SK-N-SH treated with all-trans-retinoic acid at 6 μM for 48 hours (cell line): ENCODE data around the gene WDR37.

Experiments
- ATAC-seq: fragments of 200-7000 bp; cut with Tn5 transposase; 3 replicates; pipeline ENCODE4 v1.9.1; 2020; ENCODE audit warnings: mild to moderate bottlenecking, moderate library complexity
- BACH2 ChIP-seq: fragments of 250-450 bp; sonication (Bioruptor Pico); IDR thresholded peaks from 2 replicates; pipeline ENCODE4 v1.9.0; 2021; ENCODE audit warnings: mild to moderate bottlenecking, borderline replicate concordance
- CSDC2 ChIP-seq: fragments of 250-450 bp; sonication (Bioruptor Pico); IDR thresholded peaks from 2 replicates; pipeline ENCODE4 v1.5.0; 2020; ENCODE audit warnings: mild to moderate bottlenecking, moderate library complexity
- ESRRG ChIP-seq: fragments of 250-450 bp; sonication (Bioruptor Pico); IDR thresholded peaks from 2 replicates; pipeline ENCODE4 v1.6.1; 2021; ENCODE audit warnings: mild to moderate bottlenecking
- GLIS3 ChIP-seq: fragments of 250-450 bp; sonication (Bioruptor Pico); IDR thresholded peaks from 2 replicates; pipeline ENCODE4 v1.5.0; 2020; ENCODE audit warnings: mild to moderate bottlenecking, moderate library complexity
- ISL1 ChIP-seq: fragments of 250-450 bp; sonication (Bioruptor Pico); IDR thresholded peaks from 2 replicates; pipeline ENCODE4 v2.1.2; 2022; ENCODE audit warnings: mild to moderate bottlenecking, moderate library complexity
- OSR1 ChIP-seq: fragments of 250-450 bp; sonication (Bioruptor Pico); IDR thresholded peaks from 2 replicates; pipeline ENCODE4 v1.8.0; 2022; ENCODE audit warnings: moderate library complexity, mild to moderate bottlenecking, inconsistent platforms
- PATZ1 ChIP-seq: fragments of 250-450 bp; sonication (Bioruptor Pico); IDR thresholded peaks from 2 replicates; pipeline ENCODE4 v1.8.0; 2020; ENCODE audit warnings: mild to moderate bottlenecking, moderate library complexity, borderline replicate concordance
- PPARA ChIP-seq: fragments of 250-450 bp; sonication (Bioruptor Pico); IDR thresholded peaks from 2 replicates; pipeline ENCODE4 v1.5.0; 2020; ENCODE audit warnings: mild to moderate bottlenecking, borderline replicate concordance
- RARB ChIP-seq: fragments of 250-450 bp; sonication (Bioruptor Pico); IDR thresholded peaks from 2 replicates; pipeline ENCODE4 v1.8.0; 2021; ENCODE audit warnings: mild to moderate bottlenecking, moderate library complexity
- SNAI2 ChIP-seq: fragments of 250-450 bp; sonication (Bioruptor Pico); IDR thresholded peaks from 2 replicates; pipeline ENCODE4 v1.5.0; 2020; ENCODE audit warnings: mild to moderate bottlenecking, moderate library complexity
- TOX ChIP-seq: fragments of 250-450 bp; sonication (Bioruptor Pico); IDR thresholded peaks from 2 replicates; pipeline ENCODE4 v1.8.0; 2021; ENCODE audit warnings: mild to moderate bottlenecking, moderate library complexity, borderline replicate concordance
- ZFP3 ChIP-seq: fragments of 250-450 bp; sonication (Bioruptor Pico); IDR thresholded peaks from 2 replicates; pipeline ENCODE4 v1.5.0; 2020; ENCODE audit warnings: mild to moderate bottlenecking, moderate library complexity
- ZNF70 ChIP-seq: fragments of 450-650 bp; formaldehyde crosslinking; IDR thresholded peaks from 2 replicates; pipeline ENCODE4 v1.5.0; 2020; ENCODE audit warnings: mild to moderate bottlenecking, moderate library complexity
- ZNF8 ChIP-seq: fragments of 450-650 bp; formaldehyde crosslinking; IDR thresholded peaks from 2 replicates; pipeline ENCODE4 v1.5.0; 2020; ENCODE audit warnings: mild to moderate bottlenecking, moderate library complexity
- TF ChIP-seq, protein P1 (sequence below): fragments of 250-450 bp; sonication (Bioruptor Pico); IDR thresholded peaks from 2 replicates; pipeline ENCODE4 v1.8.0; 2021; ENCODE audit warnings: low read depth, mild to moderate bottlenecking, moderate library complexity, borderline replicate concordance
- TF ChIP-seq, protein P2 (sequence below): fragments of 250-450 bp; sonication (Bioruptor Pico); IDR thresholded peaks from 2 replicates; pipeline ENCODE4 v1.5.0; 2020; ENCODE audit warnings: mild to moderate bottlenecking, moderate library complexity
- TF ChIP-seq, protein P3 (sequence below): fragments of 250-450 bp; sonication (Bioruptor Pico); IDR thresholded peaks from 2 replicates; pipeline ENCODE4 v1.5.1; 2021; ENCODE audit warnings: mild to moderate bottlenecking, moderate library complexity

WDR37 gene

GRCh38 chr10:1094112-1095057, 38.2 kb downstream of the WDR37 start:
- TF ChIP-seq CSDC2 (no peak), SNAI2 (no peak), ZNF8 (no peak), PATZ1 (CRISPR knock-in tag) (no peak), PPARA (CRISPR knock-in tag) (no peak), TOX (CRISPR knock-in tag) (no peak), BACH2 (CRISPR knock-in tag) (no peak), OSR1 (CRISPR knock-in tag) (no peak), ZNF70 (no peak)
- TF ChIP-seq, protein P1, sequence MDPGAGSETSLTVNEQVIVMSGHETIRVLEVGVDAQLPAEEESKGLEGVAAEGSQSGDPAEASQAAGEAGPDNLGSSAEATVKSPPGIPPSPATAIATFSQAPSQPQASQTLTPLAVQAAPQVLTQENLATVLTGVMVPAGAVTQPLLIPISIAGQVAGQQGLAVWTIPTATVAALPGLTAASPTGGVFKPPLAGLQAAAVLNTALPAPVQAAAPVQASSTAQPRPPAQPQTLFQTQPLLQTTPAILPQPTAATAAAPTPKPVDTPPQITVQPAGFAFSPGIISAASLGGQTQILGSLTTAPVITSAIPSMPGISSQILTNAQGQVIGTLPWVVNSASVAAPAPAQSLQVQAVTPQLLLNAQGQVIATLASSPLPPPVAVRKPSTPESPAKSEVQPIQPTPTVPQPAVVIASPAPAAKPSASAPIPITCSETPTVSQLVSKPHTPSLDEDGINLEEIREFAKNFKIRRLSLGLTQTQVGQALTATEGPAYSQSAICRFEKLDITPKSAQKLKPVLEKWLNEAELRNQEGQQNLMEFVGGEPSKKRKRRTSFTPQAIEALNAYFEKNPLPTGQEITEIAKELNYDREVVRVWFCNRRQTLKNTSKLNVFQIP (CRISPR knock-in tag), result no peak
- TF ChIP-seq, protein P2, sequence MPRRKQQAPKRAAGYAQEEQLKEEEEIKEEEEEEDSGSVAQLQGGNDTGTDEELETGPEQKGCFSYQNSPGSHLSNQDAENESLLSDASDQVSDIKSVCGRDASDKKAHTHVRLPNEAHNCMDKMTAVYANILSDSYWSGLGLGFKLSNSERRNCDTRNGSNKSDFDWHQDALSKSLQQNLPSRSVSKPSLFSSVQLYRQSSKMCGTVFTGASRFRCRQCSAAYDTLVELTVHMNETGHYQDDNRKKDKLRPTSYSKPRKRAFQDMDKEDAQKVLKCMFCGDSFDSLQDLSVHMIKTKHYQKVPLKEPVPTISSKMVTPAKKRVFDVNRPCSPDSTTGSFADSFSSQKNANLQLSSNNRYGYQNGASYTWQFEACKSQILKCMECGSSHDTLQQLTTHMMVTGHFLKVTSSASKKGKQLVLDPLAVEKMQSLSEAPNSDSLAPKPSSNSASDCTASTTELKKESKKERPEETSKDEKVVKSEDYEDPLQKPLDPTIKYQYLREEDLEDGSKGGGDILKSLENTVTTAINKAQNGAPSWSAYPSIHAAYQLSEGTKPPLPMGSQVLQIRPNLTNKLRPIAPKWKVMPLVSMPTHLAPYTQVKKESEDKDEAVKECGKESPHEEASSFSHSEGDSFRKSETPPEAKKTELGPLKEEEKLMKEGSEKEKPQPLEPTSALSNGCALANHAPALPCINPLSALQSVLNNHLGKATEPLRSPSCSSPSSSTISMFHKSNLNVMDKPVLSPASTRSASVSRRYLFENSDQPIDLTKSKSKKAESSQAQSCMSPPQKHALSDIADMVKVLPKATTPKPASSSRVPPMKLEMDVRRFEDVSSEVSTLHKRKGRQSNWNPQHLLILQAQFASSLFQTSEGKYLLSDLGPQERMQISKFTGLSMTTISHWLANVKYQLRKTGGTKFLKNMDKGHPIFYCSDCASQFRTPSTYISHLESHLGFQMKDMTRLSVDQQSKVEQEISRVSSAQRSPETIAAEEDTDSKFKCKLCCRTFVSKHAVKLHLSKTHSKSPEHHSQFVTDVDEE (CRISPR knock-in tag), result no peak
- TF ChIP-seq, protein P3, sequence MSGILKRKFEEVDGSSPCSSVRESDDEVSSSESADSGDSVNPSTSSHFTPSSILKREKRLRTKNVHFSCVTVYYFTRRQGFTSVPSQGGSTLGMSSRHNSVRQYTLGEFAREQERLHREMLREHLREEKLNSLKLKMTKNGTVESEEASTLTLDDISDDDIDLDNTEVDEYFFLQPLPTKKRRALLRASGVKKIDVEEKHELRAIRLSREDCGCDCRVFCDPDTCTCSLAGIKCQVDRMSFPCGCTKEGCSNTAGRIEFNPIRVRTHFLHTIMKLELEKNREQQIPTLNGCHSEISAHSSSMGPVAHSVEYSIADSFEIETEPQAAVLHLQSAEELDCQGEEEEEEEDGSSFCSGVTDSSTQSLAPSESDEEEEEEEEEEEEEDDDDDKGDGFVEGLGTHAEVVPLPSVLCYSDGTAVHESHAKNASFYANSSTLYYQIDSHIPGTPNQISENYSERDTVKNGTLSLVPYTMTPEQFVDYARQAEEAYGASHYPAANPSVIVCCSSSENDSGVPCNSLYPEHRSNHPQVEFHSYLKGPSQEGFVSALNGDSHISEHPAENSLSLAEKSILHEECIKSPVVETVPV, result no peak
- no peak for ATAC-seq

- no peak for TF ChIP-seq ESRRG (CRISPR knock-in tag)
- TF ChIP-seq, protein P3, result no peak
- no peak for TF ChIP-seq OSR1 (CRISPR knock-in tag)
- no peak for TF ChIP-seq ZNF70
- no peak for TF ChIP-seq ISL1 (CRISPR knock-in tag)
- TF ChIP-seq ZFP3 (CRISPR knock-in tag), result no peak
- TF ChIP-seq GLIS3 (CRISPR knock-in tag), result no peak
- TF ChIP-seq SNAI2, result no peak
- no peak for TF ChIP-seq BACH2 (CRISPR knock-in tag)
- no peak for TF ChIP-seq RARB (CRISPR knock-in tag)
- TF ChIP-seq, protein P1 (CRISPR knock-in tag), result no peak
- ATAC-seq, result no peak
Observed at GRCh38 chr10:1095498-1095897, 39.3 kb downstream of the WDR37 start.
